Sigmoid colon (tissue), 7 donors: ENCODE results near the gene RABL2A. TPM values are rescaled to one million over a fixed set of nuclear protein-coding genes. Genes with fewer than 3 reads are reported as not detected.
"Not testable (repeated sequence)": the region's sequence is repeated elsewhere in the genome, so short reads cannot be mapped to it uniquely, and the experiment has no call there.

Experiments used
- DNase-seq: peaks from one replicate; pipeline ENCODE4 v3.0.0-alpha.2; 2019
- H3K27ac ChIP-seq, 4 donors: fragments of 200-600 bp; sonication (generic); one replicate each; pipeline ENCODE4 v1.5.1; 2016 to 2019; ENCODE audit warnings: mild to moderate bottlenecking in 1 of 4
- H3K27me3 ChIP-seq, 3 donors: fragments of 200-600 bp; sonication (generic); one replicate each; pipeline ENCODE4 v1.5.1; 2019; ENCODE audit warnings: mild to moderate bottlenecking in 1 of 3
- H3K36me3 ChIP-seq, 4 donors: fragments of 200-600 bp; sonication (generic); one replicate each; pipeline ENCODE4 v1.5.1; 2016 to 2019
- H3K4me1 ChIP-seq, 4 donors: fragments of 200-600 bp; sonication (generic); one replicate each; pipeline ENCODE4 v1.5.1; 2017 to 2019
- H3K4me3 ChIP-seq, 4 donors: fragments of 200-600 bp; sonication (generic); one replicate each; pipeline ENCODE4 v1.5.1; 2017 to 2019; ENCODE audit warnings: mild to moderate bottlenecking in 2 of 4, moderate library complexity in 1 of 4
- H3K9me3 ChIP-seq, 4 donors: fragments of 200-600 bp in 3 of 4; sonication (generic) in 3 of 4; one replicate each; pipeline versions ENCODE4 v1.5.1 to v1.6.1; 2013 to 2019
- CTCF ChIP-seq, 4 experiments: fragments of 450-650 bp in 3 of 4; fragments of 200-600 bp in 1 of 4; IDR thresholded peaks; one replicate each; pipeline ENCODE4 v1.5.1; 2016 to 2019; ENCODE audit warnings: antibody characterized with exemption in 4 of 4, mild to moderate bottlenecking in 3 of 4, moderate library complexity in 2 of 4
- POLR2A ChIP-seq, 2 donors: fragments of 450-650 bp; IDR thresholded peaks; one replicate each; pipeline ENCODE4 v1.6.1; 2016; ENCODE audit warnings: antibody characterized with exemption in 2 of 2, mild to moderate bottlenecking in 2 of 2, moderate library complexity in 2 of 2
- POLR2AphosphoS5 ChIP-seq, 4 donors: sonication (generic); formaldehyde crosslinking; IDR thresholded peaks; one replicate each; pipeline ENCODE4 v1.6.1; 2017; ENCODE audit warnings: antibody characterized with exemption in 4 of 4
- WGBS, 2 donors: extraction: QIAGEN DNeasy Blood & Tissue Kit; methylation state at CpG; one replicate each; pipeline ENCODE4 v1.1.7; 2013; 5-methylcytosine and 5-hydroxymethylcytosine counted together
- intact Hi-C: fragments of 100-400 bp; cut with DNase I; formaldehyde crosslinking; loops from one replicate; pipeline ENCODE4 v1.15.1; 2023
- polyA plus RNA-seq, 3 donors: library from polyadenylated mRNA; stranded (reverse); fragments of 200-250 nt; gene quantifications; one replicate each; pipeline ENCODE4 v1.2.3, GENCODE V29; 2013
- total RNA-seq, 4 donors: library from RNA; depleted of rRNA; stranded (reverse); fragments of >200 nt; gene quantifications; one replicate each; pipeline ENCODE4 v1.1.0, GENCODE V29; 2016
- donor health status: healthy with polysubstance abuse.
- donor health status: Bipolar disorder and iron deficiency.
- donor health status: healthy.

The RABL2A gene
- total RNA-seq (10 to 100 TPM in 2 of 4 donors, 1 to 10 TPM in 2; 6.4 to 15.2 (median 9.0) TPM), polyA plus RNA-seq (10 to 100 TPM in 1 of 3 donors, 1 to 10 TPM in 2; 5.8 to 11.6 (median 7.8) TPM)

- TF ChIP-seq POLR2AphosphoS5 (IDR thresholded peaks at IDR 0.05), result peak in 2 of 4 donors; percentile 33 to 60
- peak; percentile 90 for DNase-seq
- Histone ChIP-seq H3K36me3 (peaks cover 0 to 11% (median 0%) of the 10 kb centered on the region in 4 donors), H3K27ac (peak within 1 kb of the TSS in 3 of 4 donors; percentile 50 to 67 (median 64)), H3K4me1 (peaks cover 0 to 12% (median 4%) of the 10 kb centered on the region in 4 donors), H3K4me3 (peak within 1 kb of the TSS; percentile 35 to 55 (median 50))
- H3K9me3 ChIP-seq, H3K27me3 ChIP-seq, intact Hi-C loops: not testable (repeated sequence)
- 0% methylated on average over 42 to 43 of the region's 51 CpGs for WGBS, 2 donors
These were observed at the start of gene RABL2A for GRCh38 chr2:113626616-113627330. RABL2A (plus strand) TSS chr2:113627266; CDS start chr2:113628607, 1,341 bp downstream.

- H3K27me3 ChIP-seq, H3K4me3 ChIP-seq, H3K36me3 ChIP-seq, H3K9me3 ChIP-seq, H3K4me1 ChIP-seq, intact Hi-C loops, H3K27ac ChIP-seq: not testable (repeated sequence)
- WGBS, 2 donors, result 35 to 49% methylated on average over 4 of the region's 5 CpGs
- DNase-seq, result peak; percentile 85
- TF ChIP-seq POLR2AphosphoS5 (IDR thresholded peaks at IDR 0.05), result peak in 1 of 4 donors; percentile 6
These were observed 48.6 kb upstream of the RABL2A start for GRCh38 chr2:113578508-113578907.

- WGBS, 2 donors, result 74 to 84% methylated on average over 3 of the region's 3 CpGs
These were observed 44.6 kb upstream of the RABL2A start for GRCh38 chr2:113582473-113582872.

GRCh38 chr2:113583521-113584225, 43.4 kb upstream of the RABL2A start:
- DNase-seq, result peak; percentile 88
- Histone ChIP-seq H3K27ac (peak overlapping the region; percentile 76 to 81 (median 78)), H3K4me3 (peak overlapping the region; percentile 57 to 89 (median 61)), H3K4me1 (peaks cover 0 to 18% (median 13%) of the 10 kb centered on the region in 4 donors)
- 2% methylated on average over 60 of the region's 63 CpGs for WGBS, 2 donors
- H3K9me3 ChIP-seq, intact Hi-C loops, H3K27me3 ChIP-seq, H3K36me3 ChIP-seq: not testable (repeated sequence)
- TF ChIP-seq POLR2AphosphoS5 (IDR thresholded peaks at IDR 0.05) (peak in 3 of 4 donors; percentile 55 to 90 (median 87)), POLR2A (IDR thresholded peaks at IDR 0.05) (peak in 1 of 2 donors; percentile 27)

More at GRCh38 chr2:113582473-113582872, 44.6 kb upstream of the RABL2A start:
- H3K36me3 ChIP-seq, H3K4me3 ChIP-seq, H3K27ac ChIP-seq, intact Hi-C loops, H3K9me3 ChIP-seq, DNase-seq, H3K27me3 ChIP-seq: not testable (repeated sequence)
- H3K4me1 ChIP-seq, result peaks cover 0 to 18% (median 13%) of the 10 kb centered on the region in 4 donors

GRCh38 chr2:113584311-113585092, 42.6 kb upstream of the RABL2A start:
- WGBS, 2 donors, result 3% methylated on average over 25 to 27 of the region's 47 CpGs
- H3K27me3 ChIP-seq, intact Hi-C loops, H3K36me3 ChIP-seq, H3K9me3 ChIP-seq, DNase-seq: not testable (repeated sequence)
- H3K4me1 ChIP-seq, result peaks cover 0 to 18% (median 13%) of the 10 kb centered on the region in 4 donors
- H3K4me3 ChIP-seq, result peak overlapping the region; percentile 57 to 89 (median 61)
- H3K27ac ChIP-seq, result peak overlapping the region; percentile 76 to 81 (median 78)

- DNase-seq, H3K9me3 ChIP-seq, H3K27ac ChIP-seq, H3K4me3 ChIP-seq, intact Hi-C loops, H3K36me3 ChIP-seq, H3K27me3 ChIP-seq: not testable (repeated sequence)
- TF ChIP-seq CTCF (IDR thresholded peaks at IDR 0.05), result peak in 2 of 4 experiments; percentile 10 to 32
- 40 to 46% methylated on average over 3 of the region's 3 CpGs for WGBS, 2 donors
- H3K4me1 ChIP-seq, result peaks cover 0 to 18% (median 13%) of the 10 kb centered on the region in 4 donors
These were observed 39.9 kb upstream of the RABL2A start for GRCh38 chr2:113587201-113587600.

- H3K27me3 ChIP-seq, DNase-seq, H3K27ac ChIP-seq, H3K36me3 ChIP-seq, H3K9me3 ChIP-seq, intact Hi-C loops, H3K4me3 ChIP-seq: not testable (repeated sequence)
- peaks cover 0 to 18% (median 8%) of the 10 kb centered on the region in 4 donors for H3K4me1 ChIP-seq
- WGBS, 2 donors, result 74 to 89% methylated on average over 4 to 5 of the region's 7 CpGs
These were observed 37.5 kb upstream of the RABL2A start for GRCh38 chr2:113589591-113589990.

- H3K4me3 ChIP-seq, H3K27ac ChIP-seq, H3K36me3 ChIP-seq, H3K27me3 ChIP-seq, H3K9me3 ChIP-seq, intact Hi-C loops, H3K4me1 ChIP-seq: not testable (repeated sequence)
- 68 to 76% methylated on average over 8 of the region's 9 CpGs for WGBS, 2 donors
- DNase-seq, result peak; percentile 50
These were observed 35.1 kb upstream of the RABL2A start for GRCh38 chr2:113591926-113592325.

GRCh38 chr2:113593280-113593679, 33.8 kb upstream of the RABL2A start:
- H3K36me3 ChIP-seq, H3K27me3 ChIP-seq, H3K4me1 ChIP-seq, H3K4me3 ChIP-seq, intact Hi-C loops, DNase-seq, H3K9me3 ChIP-seq, H3K27ac ChIP-seq: not testable (repeated sequence)
- 87% methylated on average over 6 of the region's 6 CpGs for WGBS, 2 donors

- H3K4me1 ChIP-seq, H3K27me3 ChIP-seq, H3K4me3 ChIP-seq, intact Hi-C loops, H3K9me3 ChIP-seq, H3K36me3 ChIP-seq, H3K27ac ChIP-seq, DNase-seq: not testable (repeated sequence)
- 95 to 98% methylated on average over 9 of the region's 10 CpGs for WGBS, 2 donors
These were observed 31.3 kb upstream of the RABL2A start for GRCh38 chr2:113595725-113596124.

GRCh38 chr2:113597164-113597563, 29.9 kb upstream of the RABL2A start:
- H3K36me3 ChIP-seq, H3K4me1 ChIP-seq, H3K27ac ChIP-seq, H3K9me3 ChIP-seq, H3K27me3 ChIP-seq, intact Hi-C loops, H3K4me3 ChIP-seq, DNase-seq: not testable (repeated sequence)
- WGBS, 2 donors, result 90 to 97% methylated on average over 10 of the region's 10 CpGs
